HG02852 (cell line): ENCODE results near the gene PTPRQ.

Experiments
- ATAC-seq: cut with Tn5 transposase; IDR thresholded peaks from one replicate; pipeline ENCODE4 v1.9.1; 2021; ENCODE audit warnings: mild to moderate bottlenecking, moderate library complexity; ENCODE audit not compliant: unreplicated experiment

PTPRQ gene

DNA sequence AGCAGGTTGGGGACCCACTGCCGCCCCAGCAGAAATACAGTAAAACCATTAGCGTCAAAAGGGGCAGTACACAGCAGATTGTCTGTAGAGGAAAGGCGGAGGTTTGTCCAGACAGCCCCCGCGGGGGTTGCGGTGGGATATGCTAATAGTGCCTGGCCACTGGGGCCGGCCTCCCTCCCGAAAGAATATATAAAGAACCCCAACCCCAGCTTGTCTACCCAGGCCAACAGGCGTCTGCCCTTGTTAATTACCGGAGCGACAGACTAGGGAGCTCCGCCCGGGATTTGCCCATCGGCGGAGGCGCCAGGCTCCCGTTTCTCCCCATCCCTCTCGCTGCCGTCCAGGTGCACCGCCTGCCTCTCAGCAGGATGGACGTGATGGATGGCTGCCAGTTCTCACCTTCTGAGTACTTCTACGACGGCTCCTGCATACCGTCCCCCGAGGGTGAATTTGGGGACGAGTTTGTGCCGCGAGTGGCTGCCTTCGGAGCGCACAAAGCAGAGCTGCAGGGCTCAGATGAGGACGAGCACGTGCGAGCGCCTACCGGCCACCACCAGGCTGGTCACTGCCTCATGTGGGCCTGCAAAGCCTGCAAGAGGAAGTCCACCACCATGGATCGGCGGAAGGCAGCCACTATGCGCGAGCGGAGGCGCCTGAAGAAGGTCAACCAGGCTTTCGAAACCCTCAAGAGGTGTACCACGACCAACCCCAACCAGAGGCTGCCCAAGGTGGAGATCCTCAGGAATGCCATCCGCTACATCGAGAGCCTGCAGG is 272.8 kb downstream of the PTPRQ start, which contains the start of gene MYF5:
TSS of gene MYF5 (plus strand) at position 217 of the 774 bp plus-strand sequence. CDS start at position 369, 152 bp downstream.
- ATAC-seq: no peak

DNA sequence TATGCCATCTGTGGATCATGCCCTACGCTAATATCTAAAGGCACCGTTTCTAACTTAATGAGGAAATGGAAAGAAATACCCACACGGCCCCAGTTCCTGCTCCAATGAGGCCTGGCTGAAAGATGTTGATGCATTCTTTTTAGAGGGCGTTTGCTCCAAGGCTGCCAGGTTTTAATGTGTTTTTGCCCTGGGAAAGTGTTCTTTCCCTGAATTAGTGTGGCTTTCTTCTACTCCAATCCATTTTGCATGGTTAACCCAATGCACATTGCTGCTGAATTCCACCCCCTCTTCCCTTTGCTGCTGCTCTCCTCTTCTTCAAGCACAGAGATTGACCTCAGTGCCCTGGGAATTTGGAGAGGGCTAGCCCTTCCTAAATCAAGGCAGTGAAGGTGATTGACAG is 273.8 kb downstream of the PTPRQ start:
- ATAC-seq: no peak

DNA sequence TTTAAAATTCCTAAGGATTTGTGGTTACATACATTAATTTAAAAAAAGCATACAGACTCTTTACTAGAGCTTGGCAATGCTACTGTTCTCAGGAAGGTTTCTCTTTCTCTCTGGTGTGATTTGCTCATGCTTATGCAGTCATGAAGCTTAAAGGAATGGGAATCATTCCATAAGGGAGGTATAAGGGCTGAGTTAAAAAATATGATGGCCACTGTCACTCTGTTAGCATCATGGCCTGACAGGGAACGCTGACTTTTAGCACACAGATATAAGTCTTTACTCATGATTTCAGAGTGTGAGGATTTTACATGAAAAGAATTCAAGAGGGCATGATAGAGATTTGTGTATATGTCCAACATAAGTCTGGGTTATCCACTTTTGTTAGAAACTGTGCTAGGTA is 276.5 kb downstream of the PTPRQ start:
- no peak for ATAC-seq

- ATAC-seq: no peak
Measured at GRCh38 chr12:80721326-80721725, 277.3 kb downstream of the PTPRQ start.
